D341Med (cell line): ENCODE measurements around the gene RAB32.
A peak's percentile ranks its signal among the peaks of the same experiment; 100 is the strongest.
"Not testable (repeated sequence)": the region's sequence is repeated elsewhere in the genome, so short reads cannot be mapped to it uniquely, and the experiment has no call there.

Source experiments
- DNase-seq: peaks from one replicate; pipeline ENCODE4 v3.0.0; 2012; ENCODE audit warnings: low spot score

The RAB32 gene

GRCh38 chr6:146543211-146543939 is at the start of gene RAB32:
Gene RAB32 (plus strand): TSS chr6:146543833. CDS start chr6:146543872, 39 bp downstream.
- DNase-seq = peak; percentile 46

DNA sequence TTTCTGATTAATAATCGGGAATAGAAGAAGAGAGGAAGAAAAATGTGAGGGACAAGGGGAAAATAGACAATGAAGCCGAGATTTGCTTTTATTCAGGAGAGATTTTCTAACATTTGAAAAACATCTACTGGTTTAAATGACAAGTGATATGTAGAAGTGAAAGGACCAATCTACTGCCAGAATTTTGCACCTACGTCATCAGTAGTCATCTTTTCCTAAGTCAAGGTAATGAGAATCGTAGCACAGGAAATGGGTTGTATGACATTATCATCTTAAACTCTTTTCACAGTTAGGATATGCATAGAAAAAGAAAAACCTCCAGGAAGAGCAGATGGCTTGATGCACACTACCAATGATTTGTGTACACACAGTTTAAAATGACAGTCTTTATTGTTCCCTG is 45.3 kb upstream of the RAB32 start:
- no peak for DNase-seq

- no peak for DNase-seq
Measured at GRCh38 chr6:146503096-146503495, 40.5 kb upstream of the RAB32 start.

GRCh38 chr6:146515212-146515611 is 28.4 kb upstream of the RAB32 start:
- DNase-seq = no peak

- peak; percentile 38 for DNase-seq
Measured at GRCh38 chr6:146526192-146526591, 17.4 kb upstream of the RAB32 start.

- no peak for DNase-seq
Measured at GRCh38 chr6:146532702-146533101, 10.9 kb upstream of the RAB32 start.

DNA sequence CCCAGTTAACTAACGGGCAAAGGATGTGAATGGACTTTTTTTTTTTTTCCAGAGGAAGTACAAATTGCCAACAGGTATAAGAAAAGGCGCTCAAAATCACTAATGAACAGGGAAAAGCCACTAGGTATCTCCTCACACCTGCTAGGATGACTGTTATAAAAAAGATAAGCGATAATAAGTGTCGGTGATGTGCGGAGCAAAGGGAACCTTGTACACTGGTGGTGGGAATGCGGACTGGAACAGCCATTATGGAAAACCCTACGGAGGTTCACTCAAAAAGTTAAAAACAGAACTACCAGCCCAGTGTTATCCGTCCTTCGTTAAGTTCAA is 787 bp upstream of the RAB32 start:
- DNase-seq = no peak

GRCh38 chr6:146543940-146544615 is 445 bp downstream of the RAB32 start:
- DNase-seq = no peak

DNA sequence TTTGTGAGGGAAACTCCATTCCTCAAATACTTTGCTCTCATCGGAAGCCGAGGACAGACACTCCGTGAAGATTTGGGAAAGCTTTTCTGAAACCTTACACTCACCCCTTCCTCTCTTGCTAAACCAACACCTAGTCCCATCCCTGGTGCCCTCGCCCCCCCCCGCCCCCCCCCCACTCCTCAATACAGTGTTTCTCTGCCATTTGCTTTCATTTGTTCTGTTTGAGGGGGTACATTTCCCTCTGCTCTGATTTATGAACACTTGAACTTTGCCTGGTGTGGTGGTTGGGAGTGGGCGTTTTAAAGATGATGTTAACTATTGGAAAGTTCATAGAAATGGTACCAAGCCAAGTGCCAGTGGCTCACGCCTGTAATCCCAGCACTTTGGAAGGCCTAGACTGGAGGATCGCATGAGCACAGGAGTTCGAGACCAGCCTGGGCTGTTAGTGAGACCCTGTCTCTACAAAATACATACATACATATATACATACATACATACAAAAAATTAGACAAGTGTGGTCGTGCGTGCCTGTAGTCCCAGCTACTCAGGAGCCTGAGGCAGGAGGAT is 1.1 kb downstream of the RAB32 start:
- DNase-seq = no peak

DNA sequence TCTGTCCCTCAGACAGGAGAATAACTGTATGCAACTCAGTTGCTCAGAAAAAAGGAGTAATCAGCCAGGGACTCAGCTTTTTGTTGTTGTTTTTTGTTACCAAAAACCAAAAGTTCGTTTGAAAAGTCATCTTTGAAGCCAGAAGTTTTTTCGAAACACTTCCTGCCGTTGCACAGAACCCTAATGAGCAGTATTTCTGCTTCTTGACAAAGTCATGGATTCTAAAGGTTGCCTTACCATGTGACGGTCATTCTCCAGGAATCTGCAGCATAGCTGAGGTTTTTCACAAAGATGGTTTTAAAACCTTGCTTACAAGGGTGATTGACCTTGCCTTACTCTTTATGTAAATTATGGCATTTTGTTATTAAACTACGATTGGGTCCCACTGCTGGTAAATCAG is 1.9 kb downstream of the RAB32 start:
- no peak for DNase-seq

DNA sequence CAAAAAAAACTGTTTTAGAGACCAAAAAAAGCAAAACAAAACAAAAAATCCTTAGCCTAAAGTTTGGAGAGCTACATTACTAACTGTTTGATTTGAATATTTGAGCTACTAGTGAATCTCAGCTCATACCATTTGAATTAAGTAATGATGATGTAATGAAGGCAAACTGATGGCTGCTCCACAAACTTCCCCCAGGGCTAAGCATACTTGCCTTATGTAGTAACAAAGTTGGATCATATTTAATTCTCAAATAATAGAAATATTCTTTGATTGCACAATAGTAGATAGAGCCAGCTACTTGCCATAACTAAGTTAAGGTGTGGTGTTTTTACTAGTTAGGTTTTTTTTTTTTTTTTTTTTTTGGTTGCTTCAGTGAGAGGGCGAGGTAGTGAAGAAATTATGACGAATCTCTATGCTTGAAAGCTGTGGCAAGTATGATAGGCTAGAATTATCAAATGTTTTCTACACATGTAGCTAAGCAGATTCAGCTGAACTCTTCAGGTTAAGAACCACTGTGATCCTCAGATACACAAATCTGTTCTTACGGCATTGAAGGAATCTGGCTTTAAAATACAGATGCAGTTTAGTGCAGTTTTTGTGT is 2.9 kb downstream of the RAB32 start:
- DNase-seq = no peak

GRCh38 chr6:146547889-146548288 is 4.3 kb downstream of the RAB32 start:
- no peak for DNase-seq

GRCh38 chr6:146548898-146549374 is 5.3 kb downstream of the RAB32 start:
- DNase-seq = no peak

- DNase-seq = no peak
Measured at GRCh38 chr6:146550911-146551310, 7.3 kb downstream of the RAB32 start.

DNA sequence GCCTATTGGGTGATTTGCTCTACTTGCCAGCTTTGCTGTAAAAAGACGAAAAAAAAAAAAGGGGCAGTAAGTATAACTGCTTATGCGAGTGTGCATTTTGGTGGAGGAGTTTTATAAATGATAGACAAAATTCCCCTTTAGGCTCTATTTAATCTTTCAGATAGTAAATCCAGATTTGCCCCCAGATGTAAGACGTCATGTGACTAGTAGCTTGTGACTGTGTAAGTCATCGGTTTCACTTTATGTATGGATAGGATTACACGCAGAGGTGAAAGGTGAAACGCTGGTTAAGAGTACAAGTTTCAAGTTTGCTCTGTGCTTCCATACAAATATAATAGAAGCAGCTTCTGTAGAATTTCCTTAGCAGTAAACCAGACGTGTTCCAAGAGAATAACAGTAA is 7.9 kb downstream of the RAB32 start:
- DNase-seq = no peak

DNA sequence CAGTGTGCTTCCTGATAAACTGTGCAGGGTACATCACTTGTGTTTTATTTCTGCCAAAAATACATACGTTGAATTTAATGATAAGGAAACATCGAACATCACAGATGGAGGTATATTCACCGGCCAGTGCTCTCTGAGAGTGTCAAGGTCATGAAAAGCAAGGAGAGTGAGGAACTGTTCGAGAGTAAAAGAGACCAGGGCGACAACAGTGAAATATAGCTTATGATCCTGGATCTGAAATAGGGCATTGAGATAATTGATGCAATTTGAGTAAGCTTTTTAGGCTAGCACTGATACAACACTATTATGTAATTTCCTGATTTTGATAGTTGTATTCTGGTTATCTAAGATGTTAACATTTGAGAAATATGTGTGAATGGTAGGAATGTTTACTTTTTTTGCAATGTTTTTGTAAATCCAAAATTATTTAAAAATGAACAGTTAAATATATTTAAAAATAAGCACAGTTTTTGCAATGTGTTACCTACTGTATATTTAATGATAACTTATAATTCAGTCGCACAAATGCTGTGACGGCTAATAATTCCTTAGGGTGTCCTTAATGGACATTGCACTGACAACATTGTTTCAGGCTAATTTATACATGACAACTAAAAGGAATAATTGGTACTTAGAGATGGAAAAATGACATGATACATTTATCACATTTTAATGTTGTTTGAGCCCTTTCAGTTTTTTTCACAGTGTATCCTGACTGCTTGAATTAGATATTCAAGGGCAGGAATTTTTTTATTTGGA is 9.9 kb downstream of the RAB32 start:
- DNase-seq = no peak

GRCh38 chr6:146560607-146561006 is 17.0 kb downstream of the RAB32 start:
- no peak for DNase-seq

DNA sequence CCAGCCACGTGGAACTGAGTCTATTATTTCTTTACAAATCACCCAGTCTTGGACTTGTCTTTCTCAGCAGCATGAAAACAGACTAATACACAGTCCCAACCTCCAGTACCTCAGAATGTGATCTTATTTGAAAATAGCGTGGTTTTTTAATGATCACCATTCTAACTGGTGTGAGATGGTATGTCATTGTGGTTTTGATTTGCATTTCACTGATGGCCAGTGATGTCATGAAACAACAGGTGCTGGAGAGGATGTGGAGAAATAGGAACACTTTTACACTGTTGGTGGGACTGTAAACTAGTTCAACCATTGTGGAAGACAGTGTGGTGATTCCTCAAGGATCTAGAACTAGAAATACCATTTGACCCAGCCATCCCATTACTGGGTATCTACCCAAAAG is 23.0 kb downstream of the RAB32 start:
- DNase-seq = not testable (repeated sequence)

GRCh38 chr6:146568619-146569018 is 25.0 kb downstream of the RAB32 start:
- DNase-seq = not testable (repeated sequence)

GRCh38 chr6:146574211-146574610 is 30.6 kb downstream of the RAB32 start:
- no peak for DNase-seq

GRCh38 chr6:146578054-146578453 is 34.4 kb downstream of the RAB32 start:
- DNase-seq = no peak

DNA sequence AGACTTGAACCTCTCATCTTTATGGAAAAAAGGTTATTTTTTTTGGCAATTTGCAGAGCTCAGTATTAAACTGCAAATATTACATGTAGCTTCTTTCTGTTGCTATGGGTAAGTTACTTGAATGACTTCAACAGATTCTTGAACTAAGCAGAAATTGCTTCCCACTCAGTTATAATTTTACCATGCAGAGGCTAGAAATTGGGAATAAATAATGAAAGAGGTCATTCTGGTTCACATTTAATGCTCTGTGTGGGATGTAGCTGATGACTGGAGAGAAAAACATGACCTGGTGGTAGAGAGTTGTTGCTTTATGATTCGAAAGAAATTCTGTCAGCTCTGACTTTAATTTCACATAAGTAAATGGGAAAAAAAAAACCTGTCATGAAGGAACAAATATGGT is 38.3 kb downstream of the RAB32 start:
- no peak for DNase-seq
